GM19240 (cell line): ENCODE results near the gene DDX52.
"Not testable (repeated sequence)": the region's sequence is repeated elsewhere in the genome, so short reads cannot be mapped to it uniquely, and the experiment has no call there.

ENCODE experiments used
- DNase-seq: peaks from one replicate; pipeline ENCODE4 v3.0.0; 2011; ENCODE audit warnings: low spot score; ENCODE audit not compliant: insufficient read length

The DDX52 gene

GRCh38 chr17:37643118-37643766 lies at the start of gene DDX52:
Gene DDX52, minus strand, starts transcription at chr17:37643446. Its CDS starts 26 bp downstream, at chr17:37643420.
- peak; percentile 77 for DNase-seq

- no peak for DNase-seq
These were observed 48.6 kb upstream of the DDX52 start for GRCh38 chr17:37691807-37692206.

- no peak for DNase-seq
These were observed 46.1 kb upstream of the DDX52 start for GRCh38 chr17:37689317-37689716.

GRCh38 chr17:37683454-37683984 lies 40.3 kb upstream of the DDX52 start:
- no peak for DNase-seq

GRCh38 chr17:37682007-37682406 lies 38.8 kb upstream of the DDX52 start:
- DNase-seq: no peak

GRCh38 chr17:37679995-37680394 lies 36.7 kb upstream of the DDX52 start:
- not testable (repeated sequence) for DNase-seq

- DNase-seq: no peak
These were observed 34.8 kb upstream of the DDX52 start for GRCh38 chr17:37678036-37678435.

GRCh38 chr17:37677021-37677420 lies 33.8 kb upstream of the DDX52 start:
- DNase-seq: no peak

GRCh38 chr17:37676115-37676925 lies 33.1 kb upstream of the DDX52 start:
- no peak for DNase-seq

- DNase-seq: no peak
These were observed 31.3 kb upstream of the DDX52 start for GRCh38 chr17:37674511-37674910.

GRCh38 chr17:37673386-37673785 lies 30.1 kb upstream of the DDX52 start:
- no peak for DNase-seq

GRCh38 chr17:37672548-37673078 lies 29.4 kb upstream of the DDX52 start:
- DNase-seq: no peak

GRCh38 chr17:37671824-37672547 lies 28.7 kb upstream of the DDX52 start:
- DNase-seq: no peak

- no peak for DNase-seq
These were observed 28.0 kb upstream of the DDX52 start for GRCh38 chr17:37671028-37671823.

- no peak for DNase-seq
These were observed 23.8 kb upstream of the DDX52 start for GRCh38 chr17:37667039-37667438.

GRCh38 chr17:37664214-37664613 lies 21.0 kb upstream of the DDX52 start:
- no peak for DNase-seq

- DNase-seq: no peak
These were observed 19.1 kb upstream of the DDX52 start for GRCh38 chr17:37662353-37662752.

GRCh38 chr17:37661400-37662014 lies 18.3 kb upstream of the DDX52 start:
- no peak for DNase-seq

- no peak for DNase-seq
These were observed 16.7 kb upstream of the DDX52 start for GRCh38 chr17:37659925-37660324.

GRCh38 chr17:37657202-37657601 lies 14.0 kb upstream of the DDX52 start:
- no peak for DNase-seq
